Stimulated activated CD4-positive, alpha-beta T cell treated with anti-CD3 and anti-CD28 coated beads, Interleukin-12 subunit alpha, Interleukin-12 subunit beta, amount 100 ng/mL, for 4 hours (primary cell): Measurements from ENCODE around the gene CCSER1.

Experiments
- DNase-seq: peaks from one replicate; pipeline ENCODE4 v3.0.0-alpha.2; 2020

CCSER1 gene

DNA sequence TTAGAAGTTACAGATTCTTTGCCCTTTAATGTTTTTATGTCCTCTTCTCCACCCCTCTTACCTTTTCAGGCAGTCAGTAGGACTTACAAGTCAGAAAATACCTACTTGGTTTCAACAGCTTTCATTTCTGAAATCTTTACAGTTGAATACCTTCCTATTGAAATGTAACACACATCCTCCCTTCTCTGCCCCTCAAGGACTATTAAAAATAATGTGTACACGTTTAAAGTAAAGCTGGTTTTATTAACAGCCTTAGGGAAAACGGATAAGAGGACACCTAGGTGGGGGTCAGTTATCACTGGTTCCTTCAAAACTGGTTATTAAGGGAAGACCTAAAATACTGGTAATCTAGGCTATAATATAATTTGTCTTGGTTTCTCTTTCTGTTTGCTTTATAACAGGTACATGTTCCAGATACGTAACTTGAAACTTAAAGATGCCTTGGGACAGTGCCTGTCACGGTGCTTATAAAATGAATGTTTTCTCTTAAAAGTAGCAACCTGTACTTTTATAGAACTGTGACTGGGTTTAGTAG, 1.8 kb downstream of the CCSER1 start:
- DNase-seq: no peak

DNA sequence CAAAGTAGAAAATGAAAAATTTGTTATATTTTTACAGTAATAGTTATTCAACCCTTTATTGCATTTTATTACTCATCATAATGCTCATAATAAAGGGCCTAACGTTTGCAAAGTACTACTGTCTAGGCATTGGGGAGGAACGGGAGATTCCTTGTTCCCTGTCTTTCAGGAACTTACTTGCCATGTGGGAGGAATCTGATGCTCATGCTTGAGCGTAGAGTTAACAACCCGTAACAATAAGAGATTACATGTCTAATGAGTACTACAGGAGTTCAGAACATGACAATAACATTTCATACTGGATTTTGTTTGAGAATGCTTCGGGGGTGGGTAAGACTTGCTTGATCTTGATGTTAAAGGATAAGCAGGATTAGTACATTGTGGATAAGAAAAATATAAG, 2.9 kb downstream of the CCSER1 start:
- DNase-seq: no peak

DNA sequence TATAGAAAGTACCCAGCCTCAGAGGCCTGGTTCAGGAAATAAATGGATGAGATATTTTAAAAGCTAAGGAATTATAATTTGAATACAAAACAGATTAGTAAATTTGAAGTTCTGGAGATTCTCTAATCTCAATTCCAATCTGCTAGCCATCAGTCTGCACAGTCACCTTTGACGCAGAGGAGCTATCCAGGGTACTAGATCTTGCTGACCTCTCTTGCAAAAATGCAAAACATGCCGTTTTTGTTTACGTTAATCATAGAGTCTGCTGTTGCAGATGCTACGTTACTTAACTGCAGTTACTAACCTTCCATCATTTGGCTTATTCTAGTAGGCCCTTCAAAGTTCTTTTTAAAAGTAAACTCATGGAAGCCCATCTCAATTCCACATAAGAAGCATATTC, 10.4 kb downstream of the CCSER1 start:
- DNase-seq: no peak

DNA sequence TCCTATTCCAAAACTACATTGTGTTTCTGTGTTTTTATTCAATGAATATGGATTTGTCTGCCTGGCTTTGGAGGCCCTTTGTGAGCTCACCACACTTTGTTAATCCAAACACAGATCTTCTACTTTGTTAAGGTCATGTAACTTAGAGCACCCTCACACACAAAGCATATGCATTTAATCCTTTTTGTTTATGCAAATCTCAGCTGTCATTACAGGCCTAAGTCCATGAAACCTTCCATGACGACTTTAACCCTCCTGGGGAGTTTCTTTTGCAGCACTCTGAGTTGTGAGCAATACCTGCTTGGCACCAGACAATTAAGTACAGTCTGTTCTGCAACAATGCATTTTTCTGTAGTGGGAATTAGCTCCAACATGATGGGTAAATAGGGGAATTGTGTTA, 14.9 kb downstream of the CCSER1 start:
- DNase-seq: no peak

DNA sequence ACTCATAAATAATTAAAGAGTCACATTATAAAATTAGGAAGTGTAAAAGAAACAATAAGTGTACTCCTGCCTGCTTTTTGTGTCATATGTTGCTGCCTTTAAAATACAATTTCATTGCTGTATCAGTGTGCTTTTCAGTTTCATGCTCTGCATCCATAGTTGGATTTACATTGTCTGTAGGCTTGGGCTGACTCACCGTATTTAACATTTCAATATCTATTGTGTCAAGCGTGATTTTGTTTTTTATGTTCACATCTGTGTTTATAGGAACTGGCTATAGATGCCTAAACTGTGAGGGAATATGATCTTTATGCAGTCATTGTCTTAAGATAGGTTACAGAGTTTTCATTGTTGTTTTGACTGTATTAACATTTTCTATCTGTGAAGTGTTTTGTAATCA, 18.1 kb downstream of the CCSER1 start:
- DNase-seq: no peak

DNA sequence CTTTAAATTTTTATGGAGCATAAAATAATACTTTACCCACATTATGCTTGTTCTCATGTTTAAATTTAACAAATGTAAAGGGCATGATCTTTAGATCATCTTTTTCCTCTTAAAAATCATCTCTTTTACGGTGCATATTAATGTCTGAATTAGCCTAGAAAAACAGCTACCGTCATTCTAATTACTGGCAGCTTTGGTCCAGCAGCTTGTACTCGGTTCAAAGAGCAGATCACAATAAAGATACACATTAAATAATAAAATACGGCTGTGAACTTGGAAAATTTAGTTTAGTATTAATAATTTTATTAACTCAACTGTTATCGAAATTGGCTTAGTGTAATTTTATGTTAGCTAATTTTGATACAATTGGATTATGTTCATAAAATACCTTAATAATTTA, 19.1 kb downstream of the CCSER1 start:
- no peak for DNase-seq

DNA sequence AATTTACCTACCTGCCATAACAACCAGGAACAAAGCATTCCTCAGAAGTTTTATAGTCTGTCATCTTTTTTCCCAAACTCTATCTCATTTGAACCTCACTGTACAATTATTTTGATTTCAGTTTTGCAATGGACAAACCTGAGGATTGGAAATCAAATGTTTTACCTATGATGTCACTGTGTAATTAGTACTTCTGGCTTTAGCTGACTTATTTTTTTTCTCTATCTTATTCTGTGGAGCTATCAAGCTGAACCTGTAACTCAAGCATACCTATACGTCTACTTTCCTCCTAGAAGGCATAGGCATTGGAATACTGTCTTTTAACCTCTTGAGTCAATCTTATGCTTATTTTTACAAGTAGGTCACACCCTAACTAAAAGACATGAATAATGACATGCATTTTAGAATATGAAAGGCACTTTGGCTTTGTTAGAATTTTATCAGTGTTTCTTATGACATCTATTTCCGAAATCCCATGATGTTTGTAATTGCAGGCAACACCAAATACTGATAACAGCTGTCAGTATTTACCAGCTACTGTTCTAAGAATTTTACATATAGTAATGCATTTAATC, 21.5 kb downstream of the CCSER1 start:
- no peak for DNase-seq

DNA sequence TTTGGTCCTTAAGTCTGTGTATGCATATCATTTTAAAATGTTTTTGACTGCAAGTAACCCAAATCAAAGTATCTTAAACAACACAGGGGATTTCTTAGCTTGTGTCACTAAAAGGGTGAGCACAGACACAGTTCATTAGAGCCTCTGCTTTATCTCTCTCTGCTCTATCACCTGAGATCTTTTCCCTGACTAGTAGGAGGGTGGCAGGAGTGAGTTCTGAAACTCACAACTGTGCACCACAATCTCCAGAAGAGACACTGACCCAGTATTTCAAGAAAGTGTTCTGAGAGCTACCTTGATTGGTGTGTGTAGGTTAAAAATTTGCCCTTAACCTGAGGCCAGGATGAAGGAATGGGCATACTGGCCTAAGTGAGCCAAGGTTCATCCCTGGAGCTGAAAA, 24.8 kb downstream of the CCSER1 start:
- no peak for DNase-seq

DNA sequence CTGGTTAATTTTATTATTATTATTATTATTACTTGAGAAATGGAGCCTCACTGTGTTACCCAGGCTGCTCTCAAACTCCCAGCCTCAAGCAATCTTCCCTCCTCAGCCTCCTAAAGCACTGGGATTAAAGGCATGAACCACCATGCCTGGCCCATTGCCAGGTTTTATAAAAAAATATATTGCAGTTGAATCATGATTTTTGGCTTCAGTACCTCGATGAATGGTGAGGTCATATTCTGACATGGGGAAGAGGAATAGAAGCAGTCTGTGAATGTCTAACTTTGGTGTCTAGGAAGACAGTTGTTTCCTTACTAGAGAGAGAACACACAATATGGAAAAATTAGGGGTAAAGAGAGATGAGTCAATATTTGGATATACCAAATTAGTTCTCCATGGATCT, 32.0 kb downstream of the CCSER1 start:
- DNase-seq: no peak

DNA sequence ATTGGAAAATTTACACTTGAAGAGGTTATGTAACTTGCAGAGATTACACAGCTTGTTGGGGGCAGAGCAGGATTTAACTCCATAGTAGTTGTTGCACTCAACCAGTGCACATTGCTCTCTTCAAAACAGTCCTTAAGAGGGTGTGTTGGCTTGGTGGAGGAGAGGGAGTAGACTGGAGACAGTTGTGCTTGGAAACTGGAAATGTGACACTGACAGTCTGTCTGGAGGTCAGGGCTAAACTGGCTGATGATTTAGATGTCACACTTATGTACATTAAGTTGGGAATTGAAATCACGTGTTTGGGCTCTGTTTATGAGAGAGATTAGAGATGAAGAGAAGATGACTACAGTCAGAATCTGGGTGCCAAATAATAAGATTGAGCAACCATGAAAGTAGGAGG, 32.9 kb downstream of the CCSER1 start:
- DNase-seq: no peak

DNA sequence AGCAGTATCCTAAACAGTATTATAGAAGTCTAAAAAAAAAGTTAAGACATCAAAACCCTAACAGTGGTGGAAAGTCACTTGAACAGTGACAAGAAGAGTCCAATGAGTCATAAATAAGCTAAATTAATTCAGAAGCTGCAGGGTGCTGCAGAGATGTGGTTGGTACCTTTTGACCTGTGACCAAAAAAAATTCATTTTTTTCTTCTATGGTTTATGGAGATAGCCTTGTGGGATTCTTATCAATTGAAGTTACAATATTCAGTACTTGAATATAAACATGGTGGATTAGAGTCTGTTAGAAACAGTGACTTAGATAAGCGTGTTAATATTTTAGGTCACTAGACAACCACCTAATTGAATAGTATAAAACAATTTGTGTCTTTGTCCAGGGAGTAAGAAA, 35.4 kb downstream of the CCSER1 start:
- DNase-seq: no peak

DNA sequence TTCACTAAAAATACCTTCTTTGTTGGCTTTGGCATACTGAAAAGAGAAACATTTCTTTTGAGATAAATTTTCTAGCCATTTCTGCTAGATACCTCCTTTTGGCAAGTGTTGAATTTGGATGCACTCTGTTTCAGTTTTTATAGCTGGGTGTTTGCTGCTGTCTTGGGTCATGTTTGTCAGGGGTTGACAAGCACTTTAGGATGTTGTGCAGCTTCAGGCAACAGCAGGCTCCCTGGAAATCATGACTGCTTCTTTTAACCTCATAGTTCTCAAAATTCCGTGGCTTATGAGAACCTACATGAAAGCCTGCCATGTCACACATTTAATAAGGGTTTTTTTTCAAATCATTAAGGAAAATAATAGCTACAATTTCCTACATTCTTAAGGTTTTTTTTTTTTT, 36.7 kb downstream of the CCSER1 start:
- no peak for DNase-seq

DNA sequence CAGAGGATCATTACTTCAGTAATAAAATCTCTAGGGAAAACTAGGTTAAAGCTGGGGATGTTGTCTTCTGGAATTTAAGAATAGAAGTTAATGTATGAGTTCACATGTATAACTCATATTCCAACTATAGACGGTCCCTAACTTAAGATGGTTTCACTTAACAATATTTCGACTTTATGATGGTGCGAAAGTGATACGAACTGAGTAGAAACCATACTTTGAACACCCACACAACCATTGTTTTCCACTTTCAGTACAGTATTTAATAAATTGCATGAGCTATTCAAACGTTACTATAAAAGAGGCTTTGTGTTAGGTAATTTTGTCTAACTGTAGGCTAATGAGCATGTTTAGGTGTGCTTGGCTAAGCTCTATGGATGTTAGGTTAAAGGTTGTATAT, 38.7 kb downstream of the CCSER1 start:
- no peak for DNase-seq

DNA sequence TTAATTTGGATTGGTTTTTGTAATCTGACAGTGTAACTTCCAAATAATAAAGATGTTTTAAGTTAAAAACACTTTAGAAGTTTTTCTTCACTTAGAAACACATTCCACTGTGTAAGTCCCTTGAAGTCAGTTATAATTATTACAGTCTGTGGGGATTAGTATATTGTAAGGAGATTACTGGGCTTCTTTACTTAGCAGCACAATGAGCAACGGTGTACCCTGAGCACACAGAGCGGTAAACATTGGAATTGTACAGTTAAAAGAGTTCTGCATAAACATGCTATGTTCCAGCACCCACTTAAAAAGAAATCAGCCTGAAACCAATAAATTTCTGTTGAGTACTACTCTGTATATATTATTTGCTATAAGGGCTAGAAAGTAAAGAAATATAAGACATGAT, 44.3 kb downstream of the CCSER1 start:
- DNase-seq: no peak

DNA sequence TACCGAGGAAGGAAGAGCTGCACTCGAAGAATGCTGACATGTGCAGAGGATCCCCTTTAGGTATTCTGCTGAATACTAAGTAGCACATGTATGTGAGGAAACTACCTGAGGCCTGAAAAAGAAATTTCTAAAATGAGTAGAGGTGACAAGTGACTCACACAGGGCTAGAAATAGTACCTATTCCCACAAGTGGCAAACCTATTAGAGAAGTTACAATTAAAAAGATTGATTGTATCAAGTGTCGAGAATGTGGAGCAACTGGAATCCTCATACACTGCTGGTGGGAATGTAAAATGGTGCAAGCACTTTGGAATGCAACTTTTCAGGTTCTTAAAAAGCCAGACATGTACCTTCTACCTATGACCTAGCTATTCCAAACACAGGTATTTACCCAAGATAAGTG, 47.4 kb downstream of the CCSER1 start:
- no peak for DNase-seq

DNA sequence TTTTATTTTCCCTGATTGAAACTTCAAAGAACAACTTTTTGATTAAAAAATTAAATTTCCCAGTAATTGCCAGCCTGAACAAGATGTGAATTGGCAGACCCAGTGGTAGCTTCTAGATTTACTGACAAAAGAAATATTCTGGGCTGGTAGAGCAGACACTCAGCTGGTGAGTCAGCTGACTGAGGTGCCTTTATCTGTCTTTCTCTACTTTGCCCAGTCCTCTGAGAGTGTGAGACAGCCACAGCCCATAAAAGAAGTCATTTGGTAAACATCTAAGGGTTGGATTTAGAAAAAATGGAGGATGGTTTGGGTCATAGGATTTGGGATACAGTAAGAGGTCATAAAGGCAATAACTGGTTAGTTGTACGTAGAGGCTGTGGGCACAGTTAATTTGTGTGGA, 54.5 kb downstream of the CCSER1 start:
- no peak for DNase-seq

DNA sequence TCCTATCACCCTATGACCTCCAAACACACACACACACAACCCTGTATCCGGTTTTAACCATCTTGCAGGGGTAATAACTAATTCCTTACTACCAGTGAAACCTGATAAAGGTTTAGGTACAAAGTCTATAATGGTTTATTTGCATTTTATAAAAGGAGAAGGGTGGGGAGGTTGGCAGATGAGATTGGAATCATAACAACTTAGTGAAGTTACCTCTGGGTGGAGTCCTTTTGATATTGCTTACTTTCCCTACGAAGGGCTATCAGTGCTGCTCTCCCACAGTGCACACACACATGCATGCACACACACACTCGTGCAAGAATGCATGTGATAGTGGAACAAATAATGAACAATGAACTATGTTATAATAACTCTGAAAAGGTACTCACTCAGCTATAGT, 56.1 kb downstream of the CCSER1 start:
- DNase-seq: no peak

DNA sequence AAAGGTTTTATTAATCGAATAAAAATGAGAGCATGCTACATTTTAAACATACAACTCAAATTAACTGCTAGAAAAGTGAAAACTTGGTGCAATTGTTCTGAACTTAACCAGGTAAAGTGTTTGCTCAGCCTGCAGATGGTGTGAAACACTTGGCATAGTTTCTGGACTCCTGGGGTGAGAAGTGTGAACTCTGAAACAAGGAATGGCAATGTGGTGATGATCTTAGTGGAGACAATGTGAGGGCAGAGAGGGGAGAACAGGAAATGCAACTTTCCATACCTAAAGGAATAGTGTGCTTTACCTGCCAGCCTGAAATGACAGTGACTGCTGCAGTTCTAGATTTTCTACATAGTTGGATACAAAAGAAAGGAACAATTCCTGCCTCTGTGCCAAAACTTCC, 57.4 kb downstream of the CCSER1 start:
- DNase-seq: no peak

DNA sequence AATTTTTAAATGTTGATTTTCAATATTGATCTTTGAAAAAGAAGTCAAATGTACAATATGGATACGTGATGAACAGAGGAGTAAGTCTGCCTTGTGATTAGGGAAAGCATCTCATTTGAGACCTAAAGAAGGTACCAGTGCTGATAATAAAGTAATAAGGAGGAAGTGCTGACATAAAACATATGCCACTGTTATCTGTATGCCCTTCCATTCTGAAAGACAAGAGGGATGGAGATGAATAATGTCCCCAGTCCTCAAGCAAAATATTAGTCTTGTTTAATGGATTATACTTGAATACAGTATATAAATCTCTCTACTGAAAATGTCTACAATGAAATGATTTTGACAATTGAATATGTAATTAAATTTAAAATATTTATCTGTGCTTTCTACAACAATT, 58.2 kb downstream of the CCSER1 start:
- DNase-seq: no peak

DNA sequence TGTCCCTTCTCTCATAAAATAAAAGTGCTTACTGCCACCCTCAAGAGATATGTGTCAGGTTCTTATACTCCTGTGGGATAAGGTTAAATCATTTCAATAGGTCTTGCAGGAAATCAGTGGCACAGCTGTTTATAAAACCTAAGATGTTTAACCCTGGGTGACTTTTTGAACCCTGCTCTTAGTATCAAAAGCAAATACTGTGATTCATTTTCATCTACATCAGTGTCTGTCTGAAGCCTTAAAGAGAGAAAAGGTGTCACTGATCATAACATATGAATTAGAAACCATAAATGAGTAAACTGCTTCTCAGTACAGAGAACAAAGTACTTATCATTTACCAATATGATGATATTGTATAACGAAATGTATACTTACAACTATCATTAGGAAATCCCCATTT, 59.0 kb downstream of the CCSER1 start:
- no peak for DNase-seq

DNA sequence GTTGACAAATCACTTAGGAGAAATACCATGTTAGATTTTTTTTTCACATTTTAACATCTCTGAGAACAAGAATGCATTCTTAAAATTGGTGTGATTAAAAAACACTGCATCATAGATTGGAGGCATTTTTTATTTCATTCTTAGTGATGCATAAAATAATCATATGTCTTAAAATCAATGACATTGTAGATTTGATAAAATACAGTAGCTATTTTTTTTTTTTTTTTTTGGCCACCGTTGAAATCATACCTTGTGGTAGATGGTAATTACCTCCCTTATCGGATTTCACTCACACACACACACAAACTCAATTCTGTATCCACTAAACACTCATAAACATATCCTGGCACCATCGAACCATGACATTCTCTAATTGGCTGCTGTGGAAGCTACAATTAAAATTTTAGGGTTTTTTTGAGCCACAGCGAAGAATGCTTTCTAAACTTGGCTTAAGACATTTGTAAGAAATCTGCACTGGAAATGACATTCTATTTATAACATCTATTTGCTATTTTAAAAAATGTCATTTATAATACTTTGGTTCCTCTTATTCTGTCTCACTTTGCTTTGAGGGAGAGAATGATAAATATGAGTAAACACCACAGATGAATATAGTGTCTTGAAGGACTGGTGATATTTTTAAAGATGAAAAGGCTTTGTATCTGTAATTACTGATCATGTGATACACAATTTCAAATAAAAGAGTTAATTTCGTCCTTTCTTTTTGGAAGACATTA, 60.1 kb downstream of the CCSER1 start:
- DNase-seq: no peak

DNA sequence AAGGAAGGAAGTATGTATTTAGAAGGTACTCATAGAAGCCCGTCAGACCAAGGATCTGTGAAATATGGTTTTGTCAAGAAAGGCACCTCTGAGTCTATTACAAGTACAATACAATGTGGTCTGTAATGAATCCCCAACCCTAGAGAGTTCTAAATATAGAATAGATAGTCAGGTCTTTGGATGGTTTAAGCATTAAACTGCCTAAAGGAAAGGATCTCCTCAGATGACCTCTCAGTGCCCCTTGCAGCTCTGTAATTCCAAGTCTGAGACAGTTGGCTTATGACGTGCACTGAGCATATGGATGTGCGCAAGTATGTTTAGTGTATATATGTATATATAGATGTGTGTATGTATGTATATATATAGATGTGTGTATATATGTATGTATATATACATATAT, 62.0 kb downstream of the CCSER1 start:
- DNase-seq: no peak

DNA sequence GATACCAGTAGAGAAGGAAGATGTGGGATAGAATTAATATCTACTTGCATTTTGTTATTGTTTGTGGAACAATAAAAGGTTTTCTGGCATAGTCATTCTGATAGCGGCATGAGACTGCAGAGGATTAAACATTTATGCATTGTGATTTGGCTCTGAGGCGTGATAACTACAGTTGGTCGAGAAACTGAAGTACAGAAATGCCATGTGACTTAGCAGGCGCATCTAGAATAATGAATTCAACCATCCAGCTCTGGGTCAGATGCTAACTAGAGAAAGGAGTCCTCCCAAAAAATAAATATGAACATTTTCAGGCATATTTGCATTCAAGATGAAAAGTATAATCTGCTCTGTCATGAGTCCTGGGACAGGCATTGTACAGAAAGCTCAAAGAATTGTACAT, 62.8 kb downstream of the CCSER1 start:
- DNase-seq: no peak

DNA sequence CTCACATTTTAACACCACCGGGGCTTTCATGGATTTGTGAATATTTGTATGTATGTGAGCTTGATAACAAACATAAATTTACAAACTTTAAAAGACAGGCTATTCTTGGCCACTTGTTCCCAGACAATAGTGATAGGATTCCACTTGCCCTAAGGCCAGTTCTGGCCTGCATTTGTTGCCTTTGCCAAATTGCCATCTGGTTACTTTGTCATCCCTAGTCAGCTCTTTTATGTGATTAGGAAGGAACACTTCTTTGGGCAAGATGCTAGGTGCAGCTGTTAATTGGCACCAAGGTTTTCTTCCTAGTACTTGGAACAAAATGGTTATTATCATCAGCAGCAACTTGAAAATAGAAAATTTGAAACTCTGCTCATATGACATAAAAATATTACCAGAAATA, 63.3 kb downstream of the CCSER1 start:
- DNase-seq: no peak
